PC-9 (cell line): ENCODE results near the gene PFDN4. TPM values are rescaled to one million over a fixed set of nuclear protein-coding genes. Genes with fewer than 3 reads are reported as not detected.

Source experiments
- BruUV-seq: library from RNA; stranded (reverse); fragments of 400-500 nt; replicated peaks from 2 replicates; lab custom pipeline; 2021; lab: Mats Ljungman, UMichigan
- CTCF ChIA-PET: fragments of 300-600 bp; sonication (Branson Sonifier 250); formaldehyde crosslinking; loops from one replicate; lab custom pipeline; 2022; ENCODE audit warnings: antibody characterized with exemption; lab: Charles Lee
- POLR2A ChIA-PET: fragments of 300-600 bp; sonication (Branson Sonifier 250); formaldehyde crosslinking; loops from one replicate; lab custom pipeline; 2022; ENCODE audit warnings: antibody characterized with exemption; ENCODE audit not compliant: unreplicated experiment; lab: Charles Lee
- DNase-seq, 2 experiments: peaks; one replicate each; pipeline versions ENCODE4 v3.0.0 to v3.0.0-alpha.2; 2015 to 2022; ENCODE audit warnings: mixed read lengths in 1 of 2
- H2AFZ ChIP-seq: fragments of 200-600 bp; sonication (generic); 2 replicates; pipeline ENCODE4 v1.8.1; 2017; ENCODE audit warnings: antibody characterized with exemption
- H3F3A ChIP-seq: fragments of 200-600 bp; sonication (generic); 2 replicates; pipeline ENCODE4 v1.8.1; 2017; ENCODE audit warnings: antibody characterized with exemption, mild to moderate bottlenecking, low read depth; ENCODE audit not compliant: insufficient read depth
- H3K27ac ChIP-seq: fragments of 200-600 bp; sonication (generic); 2 replicates; pipeline ENCODE4 v1.6.1; 2016; ENCODE audit warnings: mixed run types
- H3K27me3 ChIP-seq: fragments of 200-600 bp; sonication (generic); 2 replicates; pipeline ENCODE4 v1.6.1; 2016; ENCODE audit warnings: low read depth, mixed run types; ENCODE audit not compliant: insufficient read depth
- H3K36me3 ChIP-seq: fragments of 200-600 bp; sonication (generic); 2 replicates; pipeline ENCODE4 v1.6.1; 2016; ENCODE audit warnings: low read depth, mixed run types
- H3K4me1 ChIP-seq: fragments of 200-600 bp; sonication (generic); replicated peaks from 2 replicates; pipeline ENCODE4 v1.6.1; 2016; ENCODE audit warnings: mixed run types; ENCODE audit not compliant: insufficient read depth
- H3K4me2 ChIP-seq: fragments of 200-600 bp; sonication (generic); 2 replicates; pipeline ENCODE4 v1.6.1; 2017; ENCODE audit warnings: mixed run types
- H3K4me3 ChIP-seq: fragments of 200-600 bp; sonication (generic); 2 replicates; pipeline ENCODE4 v1.6.1; 2016; ENCODE audit warnings: mixed run types
- H3K79me2 ChIP-seq: fragments of 200-600 bp; sonication (generic); 2 replicates; pipeline ENCODE4 v1.6.1; 2017; ENCODE audit warnings: low read depth, mixed run types
- H3K9me2 ChIP-seq: fragments of 200-600 bp; sonication (generic); 2 replicates; pipeline ENCODE4 v1.8.1; 2017; ENCODE audit warnings: mild to moderate bottlenecking; ENCODE audit not compliant: insufficient read depth
- H3K9me3 ChIP-seq: fragments of 200-600 bp; sonication (generic); 2 replicates; pipeline ENCODE4 v1.8.1; 2016; ENCODE audit warnings: low read depth; ENCODE audit not compliant: insufficient read depth
- H4K20me1 ChIP-seq: fragments of 200-600 bp; sonication (generic); 2 replicates; pipeline ENCODE4 v1.8.1; 2017; ENCODE audit not compliant: insufficient read depth
- CTCF ChIP-seq: fragments of 200-600 bp; sonication (generic); conservative IDR thresholded peaks from 2 replicates; pipeline ENCODE4 v1.6.1; 2017; ENCODE audit warnings: mixed run types, antibody characterized with exemption, mild to moderate bottlenecking, moderate library complexity
- EZH2 ChIP-seq: fragments of 200-600 bp; sonication (generic); IDR thresholded peaks from 2 replicates; pipeline ENCODE4 v1.8.0; 2017; ENCODE audit warnings: antibody characterized with exemption, low read depth
- intact Hi-C: fragments of 100-400 bp; cut with micrococcal nuclease; formaldehyde crosslinking; loops from one replicate; pipeline ENCODE4 v1.10.0; 2022; ENCODE audit not compliant: unreplicated experiment
- total RNA-seq: library from RNA; stranded (reverse); gene quantifications from 2 replicates; pipeline ENCODE4 v1.2.3, GENCODE V29; 2021

The PFDN4 gene
- total RNA-seq, 1 experiment from 2014 or later: 49.5 TPM

DNA sequence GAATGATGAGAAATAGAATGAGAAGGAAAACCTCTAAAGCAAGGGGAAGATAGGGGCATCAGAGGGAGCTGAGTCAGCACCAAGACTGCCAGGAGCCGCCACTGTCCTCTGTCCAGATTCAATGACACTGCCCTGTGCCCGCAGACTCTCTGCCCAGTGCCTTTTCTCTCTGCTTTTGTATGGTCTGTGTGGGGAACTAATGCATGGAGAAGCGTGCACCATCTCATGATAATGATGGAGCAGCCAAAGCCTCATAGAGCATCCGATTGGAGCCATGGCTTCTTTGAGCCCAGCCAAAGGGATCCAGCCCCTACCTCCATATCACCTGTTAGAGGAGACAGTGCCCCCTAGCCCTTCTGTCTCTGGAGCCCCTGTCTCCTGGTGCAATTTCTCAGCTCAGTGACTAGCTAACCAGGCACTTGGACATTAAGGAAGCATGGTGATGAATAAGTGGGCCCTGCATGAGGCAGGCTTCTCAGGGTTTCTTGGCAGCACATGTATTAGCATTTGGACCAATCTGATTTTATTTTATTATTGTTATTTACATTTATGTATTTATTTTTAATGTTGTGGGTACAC is 6.5 kb upstream of the PFDN4 start:
- no TSS peak for BruUV-seq
- ChIA-PET POLR2A (no interaction called here), CTCF (interaction anchor here (0.6 to 1.4 kb wide), 4 partner anchors 20 to 1889 kb away, joined by 3 to 5 read pairs (median 4); no protein-coding TSS in a partner anchor)
- Histone ChIP-seq H3K27ac (no peak overlapping the region), H3K9me3 (no peaks in the 10 kb centered on the region), H3K27me3 (no peaks in the 10 kb centered on the region), H3K4me2 (peak overlapping the region; percentile 14; the same call in 1 of the 2 replicates), H2AFZ (no peak overlapping the region), H3K4me3 (no peak overlapping the region), H3K79me2 (no peaks in the 10 kb centered on the region), H3F3A (peaks cover 29% of the 10 kb centered on the region; the same call in 1 of the 2 replicates), H3K4me1 (peaks cover 24% of the 10 kb centered on the region), H3K36me3 (no peaks in the 10 kb centered on the region), H4K20me1 (no peaks in the 10 kb centered on the region), H3K9me2 (no peaks in the 10 kb centered on the region)
- TF ChIP-seq CTCF (no peak), EZH2 (no peak)
- intact Hi-C loops: loop anchor here (10.0 kb wide), 1 partner anchor 1957 kb away; no protein-coding TSS in a partner anchor
- DNase-seq: no peak

DNA sequence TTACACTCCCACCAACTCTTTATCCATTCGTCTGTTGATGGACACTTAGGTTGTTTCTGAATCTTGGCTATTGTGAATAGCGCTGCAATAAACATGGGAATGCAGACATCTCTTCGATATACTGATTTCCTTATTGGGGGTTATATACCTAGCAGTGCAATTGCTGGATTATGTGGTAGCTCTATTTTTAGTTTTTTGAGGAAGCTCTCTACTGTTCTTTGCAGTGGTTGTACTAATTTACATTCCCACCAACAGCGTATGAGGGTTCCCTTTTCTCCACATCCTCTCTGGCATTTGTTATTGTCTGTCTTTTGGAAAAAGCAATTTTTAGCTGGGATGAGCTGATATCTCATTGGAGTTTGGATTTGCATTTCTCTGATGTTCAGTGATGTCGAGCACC is 4.6 kb upstream of the PFDN4 start:
- no TSS peak for BruUV-seq
- DNase-seq: no peak
- Histone ChIP-seq H4K20me1 (no peaks in the 10 kb centered on the region), H3K4me3 (no peak overlapping the region), H3K36me3 (no peaks in the 10 kb centered on the region), H3K4me2 (no peak overlapping the region), H3K4me1 (peaks cover 14% of the 10 kb centered on the region), H3K79me2 (peaks cover 3% of the 10 kb centered on the region), H3K27me3 (no peaks in the 10 kb centered on the region), H2AFZ (no peak overlapping the region), H3F3A (peaks cover 24% of the 10 kb centered on the region; the same call in 1 of the 2 replicates), H3K9me2 (no peaks in the 10 kb centered on the region), H3K27ac (no peak overlapping the region), H3K9me3 (no peaks in the 10 kb centered on the region; the same call in 1 of the 2 replicates)
- intact Hi-C loops: loop anchor here (10.0 kb wide), 1 partner anchor 1958 kb away; no protein-coding TSS in a partner anchor
- TF ChIP-seq CTCF (no peak), EZH2 (no peak)
- CTCF ChIA-PET: no interaction called here
- POLR2A ChIA-PET: no interaction called here

- Histone ChIP-seq H3K36me3 (no peaks in the 10 kb centered on the region), H3K4me1 (peaks cover 17% of the 10 kb centered on the region), H4K20me1 (no peaks in the 10 kb centered on the region), H3K79me2 (peaks cover 11% of the 10 kb centered on the region), H3K27me3 (no peaks in the 10 kb centered on the region), H3K9me2 (no peaks in the 10 kb centered on the region), H3K27ac (no peak overlapping the region), H3F3A (peaks cover 20% of the 10 kb centered on the region; the same call in 1 of the 2 replicates), H3K4me2 (no peak overlapping the region), H2AFZ (no peak overlapping the region), H3K4me3 (no peak overlapping the region), H3K9me3 (no peaks in the 10 kb centered on the region; the same call in 1 of the 2 replicates)
- TF ChIP-seq CTCF: no peak
- no peak for TF ChIP-seq EZH2
- CTCF ChIA-PET: no interaction called here
- POLR2A ChIA-PET: no interaction called here
- no TSS peak for BruUV-seq
- DNase-seq: no peak
- intact Hi-C loops: loop anchor here (10.0 kb wide), 1 partner anchor 1959 kb away; no protein-coding TSS in a partner anchor
These were observed 3.8 kb upstream of the PFDN4 start for GRCh38 chr20:54204063-54204462.
